HG02678 (cell line): Measurements from ENCODE around the gene C6orf136.

ENCODE experiments used
- ATAC-seq: cut with Tn5 transposase; IDR thresholded peaks from one replicate; pipeline ENCODE4 v1.9.1; 2021; ENCODE audit warnings: mild to moderate bottlenecking, moderate library complexity; ENCODE audit not compliant: unreplicated experiment

C6orf136 gene

GRCh38 chr6:30615958-30616810, 30.7 kb upstream of the C6orf136 start:
- no peak for ATAC-seq

- peak; percentile 77 for ATAC-seq
Observed at GRCh38 chr6:30616811-30617564, 29.9 kb upstream of the C6orf136 start, which contains the start of gene PPP1R10. PPP1R10 (minus strand) TSS chr6:30617243; CDS start chr6:30609944, 7,299 bp downstream.

GRCh38 chr6:30617565-30618269, 29.2 kb upstream of the C6orf136 start, which contains the start of gene MRPS18B:
MRPS18B (plus strand) TSS chr6:30617840; CDS start chr6:30617866, 26 bp downstream.
- peak; percentile 77 for ATAC-seq

- ATAC-seq: no peak
Observed at GRCh38 chr6:30618270-30618797, 28.6 kb upstream of the C6orf136 start.

- no peak for ATAC-seq
Observed at GRCh38 chr6:30619561-30619960, 27.4 kb upstream of the C6orf136 start.

GRCh38 chr6:30625511-30625910, 21.4 kb upstream of the C6orf136 start:
- ATAC-seq: no peak

GRCh38 chr6:30626484-30627366, 20.2 kb upstream of the C6orf136 start, which contains the start of gene ATAT1:
ATAT1 (plus strand) TSS chr6:30626874.
- ATAC-seq: peak; percentile 88

- no peak for ATAC-seq
Observed at GRCh38 chr6:30635834-30636233, 11.1 kb upstream of the C6orf136 start.

- ATAC-seq: no peak
Observed at GRCh38 chr6:30640481-30640880, 6.5 kb upstream of the C6orf136 start.

- no peak for ATAC-seq
Observed at GRCh38 chr6:30641048-30641447, 5.9 kb upstream of the C6orf136 start.

GRCh38 chr6:30643656-30644055, 3.3 kb upstream of the C6orf136 start:
- no peak for ATAC-seq

- no peak for ATAC-seq
Observed at GRCh38 chr6:30644769-30645168, 2.2 kb upstream of the C6orf136 start.

- ATAC-seq: no peak
Observed at GRCh38 chr6:30645989-30646388, 944 bp upstream of the C6orf136 start.

GRCh38 chr6:30647242-30648116, 546 bp downstream of the C6orf136 start:
- peak; percentile 70 for ATAC-seq

GRCh38 chr6:30651143-30651542, 4.2 kb downstream of the C6orf136 start:
- no peak for ATAC-seq

- no peak for ATAC-seq
Observed at GRCh38 chr6:30654798-30655742, 8.1 kb downstream of the C6orf136 start.

- no peak for ATAC-seq
Observed at GRCh38 chr6:30655743-30656094, 8.8 kb downstream of the C6orf136 start.

GRCh38 chr6:30656513-30656912, 9.6 kb downstream of the C6orf136 start:
- ATAC-seq: no peak
